Liver (tissue), 2 donors: ENCODE data around the gene SAT2.
"Not testable (repeated sequence)": the region's sequence is repeated elsewhere in the genome, so short reads cannot be mapped to it uniquely, and the experiment has no call there.

Experiments used
- GABPA ChIP-seq, 2 donors: IDR thresholded peaks in 1 of 2; conservative IDR thresholded peaks in 1 of 2; 2 replicates each; pipeline ENCODE4 v1.6.1; 2016; ENCODE audit warnings: antibody characterized with exemption in 2 of 2, mild to moderate bottlenecking in 1 of 2, moderate library complexity in 1 of 2
- RAD21 ChIP-seq, 2 donors: IDR thresholded peaks; 2 replicates each; pipeline ENCODE4 v1.6.1; 2016; ENCODE audit warnings: antibody characterized with exemption in 2 of 2, mild to moderate bottlenecking in 2 of 2
- TAF1 ChIP-seq: conservative IDR thresholded peaks from 2 replicates; pipeline ENCODE4 v1.6.1; 2016; ENCODE audit warnings: antibody characterized with exemption, mild to moderate bottlenecking
- donor health status: healthy.

DNA sequence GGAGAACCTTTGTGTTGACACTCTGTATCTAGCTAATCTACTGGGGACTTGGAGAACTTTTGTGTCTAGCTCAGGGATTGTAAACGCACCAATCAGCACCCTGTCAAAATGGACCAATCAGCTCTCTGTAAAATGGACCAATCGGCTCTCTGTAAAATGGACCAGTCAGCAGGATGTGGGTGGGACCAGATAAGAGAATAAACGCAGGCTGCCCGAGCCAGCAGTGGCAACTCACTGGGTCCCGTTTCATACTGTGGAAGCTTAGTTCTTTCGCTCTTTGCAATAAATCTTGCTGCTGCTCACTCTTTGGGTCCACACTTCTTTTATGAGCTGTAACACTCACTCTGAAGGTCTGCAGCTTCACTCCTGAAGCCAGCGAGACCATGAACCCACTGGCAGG lies 14.0 kb upstream of the SAT2 start:
- not testable (repeated sequence) for TF ChIP-seq TAF1; RAD21 (IDR thresholded peaks at IDR 0.05); GABPA (IDR thresholded peaks at IDR 0.05 in 1 of 2, conservative IDR thresholded peaks at IDR 0.05 in 1 of 2)
